Epithelial cell of esophagus (primary cell): ENCODE results near the gene ZNF530.

Experiments used
- DNase-seq: peaks from one replicate; pipeline ENCODE4 v3.0.0; 2010; ENCODE audit warnings: low read depth
- H3K4me3 ChIP-seq: 2 replicates; pipeline ENCODE4 v1.5.1; 2011; ENCODE audit warnings: mild to moderate bottlenecking, low read length, control low read depth
- TF ChIP-seq, protein P1 (sequence below): IDR thresholded peaks from 2 replicates; pipeline ENCODE4 v1.5.1; 2011; ENCODE audit warnings: low read depth, mild to moderate bottlenecking, low read length, control low read depth, inconsistent platforms; ENCODE audit not compliant: insufficient read depth; ENCODE audit errors: missing control alignments

The ZNF530 gene

DNA sequence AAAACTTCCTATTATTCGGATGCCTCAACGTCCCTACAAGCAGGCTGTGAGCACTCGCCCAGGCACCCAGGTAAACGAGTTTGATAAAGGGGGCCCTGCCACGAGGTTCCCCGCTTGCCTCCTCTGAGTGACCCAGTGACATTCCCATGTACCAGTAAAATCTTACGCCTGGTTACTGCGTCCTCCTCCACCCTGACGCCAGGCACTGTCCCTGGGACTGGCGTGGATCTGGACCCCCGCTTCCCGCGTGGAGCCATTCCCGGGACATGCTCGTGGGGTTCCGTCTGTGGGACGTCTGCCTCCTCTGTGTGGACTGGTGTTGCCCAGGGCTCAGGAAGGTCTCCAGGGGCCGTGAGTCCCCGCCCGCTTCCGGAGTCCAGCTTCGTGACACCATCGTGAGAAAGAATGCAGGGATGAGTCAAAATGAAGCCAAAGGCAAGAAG lies 39.6 kb upstream of the ZNF530 start:
- peak overlapping the region; percentile 90 for H3K4me3 ChIP-seq
- peak; percentile 67 for DNase-seq
- TF ChIP-seq, protein P1, sequence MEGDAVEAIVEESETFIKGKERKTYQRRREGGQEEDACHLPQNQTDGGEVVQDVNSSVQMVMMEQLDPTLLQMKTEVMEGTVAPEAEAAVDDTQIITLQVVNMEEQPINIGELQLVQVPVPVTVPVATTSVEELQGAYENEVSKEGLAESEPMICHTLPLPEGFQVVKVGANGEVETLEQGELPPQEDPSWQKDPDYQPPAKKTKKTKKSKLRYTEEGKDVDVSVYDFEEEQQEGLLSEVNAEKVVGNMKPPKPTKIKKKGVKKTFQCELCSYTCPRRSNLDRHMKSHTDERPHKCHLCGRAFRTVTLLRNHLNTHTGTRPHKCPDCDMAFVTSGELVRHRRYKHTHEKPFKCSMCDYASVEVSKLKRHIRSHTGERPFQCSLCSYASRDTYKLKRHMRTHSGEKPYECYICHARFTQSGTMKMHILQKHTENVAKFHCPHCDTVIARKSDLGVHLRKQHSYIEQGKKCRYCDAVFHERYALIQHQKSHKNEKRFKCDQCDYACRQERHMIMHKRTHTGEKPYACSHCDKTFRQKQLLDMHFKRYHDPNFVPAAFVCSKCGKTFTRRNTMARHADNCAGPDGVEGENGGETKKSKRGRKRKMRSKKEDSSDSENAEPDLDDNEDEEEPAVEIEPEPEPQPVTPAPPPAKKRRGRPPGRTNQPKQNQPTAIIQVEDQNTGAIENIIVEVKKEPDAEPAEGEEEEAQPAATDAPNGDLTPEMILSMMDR = no peak

DNA sequence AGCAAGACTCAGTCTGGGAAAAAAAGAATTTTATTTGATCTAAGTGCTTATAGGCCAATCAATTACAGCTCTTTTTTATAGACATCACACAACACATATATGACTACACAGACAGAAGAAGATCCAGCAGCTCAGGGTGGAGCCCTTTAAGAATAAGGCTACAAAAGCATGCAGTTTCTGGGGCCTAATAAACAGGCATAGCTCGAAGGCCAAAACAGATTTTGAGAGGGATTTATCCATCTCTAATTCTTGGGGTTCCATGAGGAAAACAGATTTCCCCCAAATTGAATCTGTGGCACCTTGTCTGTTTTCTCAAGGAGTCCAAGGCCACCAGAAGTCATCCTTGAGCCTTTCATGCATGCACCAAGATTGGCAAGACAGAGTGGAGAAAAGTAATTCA lies 36.1 kb upstream of the ZNF530 start:
- no peak for DNase-seq
- no peak overlapping the region for H3K4me3 ChIP-seq
- TF ChIP-seq, protein P1 = no peak

DNA sequence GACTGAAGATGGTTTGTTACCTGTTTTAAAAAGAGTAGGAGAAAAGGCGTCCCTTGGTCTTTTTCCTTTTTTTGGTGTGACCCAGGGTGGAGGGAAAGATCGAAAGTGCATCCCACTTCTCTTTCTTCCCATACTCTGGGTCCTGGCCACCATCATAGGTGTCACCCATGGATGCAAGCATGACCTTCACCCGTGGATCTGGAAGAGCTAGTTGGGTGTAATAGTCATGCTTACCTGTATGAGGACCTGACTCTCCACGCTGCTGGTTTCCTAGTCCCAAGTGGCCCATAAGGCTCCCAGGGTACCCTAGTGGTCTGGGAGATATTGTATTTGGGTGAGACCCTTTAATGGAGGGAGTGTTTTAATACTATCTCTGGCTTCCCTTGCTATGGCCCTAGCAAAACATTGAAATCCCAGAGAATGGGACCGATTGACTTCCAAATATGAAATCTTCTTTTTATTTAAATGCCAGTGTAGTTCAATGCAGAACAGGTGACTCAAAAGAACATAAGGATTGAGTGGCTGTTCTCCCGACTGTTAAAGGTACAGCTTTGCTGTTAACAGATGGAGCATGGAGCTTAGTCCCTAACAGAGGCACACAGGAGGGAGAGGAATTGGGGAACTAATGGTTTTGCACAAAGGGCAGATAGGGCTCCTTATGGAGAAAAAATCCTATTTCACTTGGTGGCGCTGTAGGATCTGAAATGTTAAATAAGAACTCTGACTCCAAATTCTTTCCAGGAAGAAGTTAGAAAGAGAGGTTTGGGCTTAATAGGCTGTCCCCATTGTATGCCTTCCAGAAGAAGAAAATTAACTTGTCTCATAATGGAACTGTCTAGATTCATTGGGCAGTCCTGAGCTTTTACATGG lies 33.1 kb upstream of the ZNF530 start:
- DNase-seq = peak; percentile 57
- TF ChIP-seq, protein P1 = no peak
- no peak overlapping the region for H3K4me3 ChIP-seq

DNA sequence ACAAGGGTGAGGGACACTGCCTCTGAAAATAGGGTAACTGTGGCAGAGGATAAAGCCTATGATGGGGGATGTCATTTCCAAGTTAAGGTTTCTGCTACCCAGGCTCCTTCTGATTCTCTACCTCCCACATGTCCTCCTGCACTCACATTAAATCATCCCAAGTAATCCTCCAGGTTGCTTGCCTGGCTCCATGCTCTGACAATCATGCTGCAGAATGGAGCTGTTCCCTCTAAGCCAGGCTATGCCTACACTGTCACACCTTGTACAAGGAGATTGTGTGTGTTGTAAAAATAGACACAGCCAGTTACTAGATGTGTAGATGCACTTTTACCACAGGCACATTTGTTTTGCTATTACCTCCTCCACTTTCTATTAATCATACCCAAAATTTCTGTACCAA lies 29.0 kb upstream of the ZNF530 start:
- DNase-seq = no peak
- TF ChIP-seq, protein P1 = no peak
- no peak overlapping the region for H3K4me3 ChIP-seq

DNA sequence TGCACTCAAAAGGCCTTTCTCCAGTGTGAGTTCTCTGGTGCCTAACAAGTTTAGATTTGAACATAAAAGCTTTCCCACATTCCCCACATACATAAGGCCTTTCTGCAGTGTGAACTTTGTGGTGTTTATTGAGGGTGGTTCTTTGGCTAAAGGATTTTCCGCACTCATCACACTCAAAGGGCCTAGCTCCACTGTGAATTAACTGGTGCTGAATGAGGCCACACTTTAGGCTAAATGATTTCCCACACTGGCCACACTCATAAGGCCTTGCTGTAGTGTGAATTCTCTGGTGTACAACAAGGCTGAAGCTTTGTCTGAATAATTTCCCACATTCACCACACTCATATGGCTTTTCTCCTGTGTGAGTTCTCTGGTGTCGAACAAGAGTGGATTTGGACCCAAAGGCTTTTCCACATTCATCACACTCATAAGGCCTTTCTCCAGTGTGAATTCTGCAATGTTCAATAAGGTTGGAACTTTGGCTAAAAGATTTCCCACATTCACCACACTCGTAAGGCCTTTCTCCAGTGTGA lies 27.2 kb upstream of the ZNF530 start:
- DNase-seq = no peak
- H3K4me3 ChIP-seq = no peak overlapping the region

DNA sequence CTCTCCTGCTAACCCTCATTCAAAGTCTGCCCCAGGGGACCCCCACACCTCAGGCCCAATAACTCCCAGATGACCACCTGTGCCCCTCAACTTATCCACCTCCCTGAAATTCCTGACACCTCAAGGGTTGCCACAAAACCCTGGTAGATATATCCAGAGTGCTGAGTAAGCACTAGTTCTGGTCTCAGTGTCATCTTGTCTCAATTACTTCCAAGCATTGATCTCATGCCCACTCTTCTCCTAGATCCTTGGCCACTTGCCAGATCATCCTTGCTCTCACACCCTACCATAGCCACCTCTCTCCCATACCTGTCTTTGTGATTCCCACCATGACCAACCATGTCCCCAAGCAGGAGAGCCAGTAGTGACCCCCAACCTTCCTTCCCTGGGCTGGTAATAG lies 23.0 kb upstream of the ZNF530 start:
- TF ChIP-seq, protein P1 = no peak
- DNase-seq = no peak

More for the DNA sequence above, 27.2 kb upstream of the ZNF530 start:
- TF ChIP-seq, protein P1 = no peak

More for the DNA sequence above, 23.0 kb upstream of the ZNF530 start:
- no peak overlapping the region for H3K4me3 ChIP-seq
